ENCODE data around the gene KIN.

Gene KIN

DNA sequence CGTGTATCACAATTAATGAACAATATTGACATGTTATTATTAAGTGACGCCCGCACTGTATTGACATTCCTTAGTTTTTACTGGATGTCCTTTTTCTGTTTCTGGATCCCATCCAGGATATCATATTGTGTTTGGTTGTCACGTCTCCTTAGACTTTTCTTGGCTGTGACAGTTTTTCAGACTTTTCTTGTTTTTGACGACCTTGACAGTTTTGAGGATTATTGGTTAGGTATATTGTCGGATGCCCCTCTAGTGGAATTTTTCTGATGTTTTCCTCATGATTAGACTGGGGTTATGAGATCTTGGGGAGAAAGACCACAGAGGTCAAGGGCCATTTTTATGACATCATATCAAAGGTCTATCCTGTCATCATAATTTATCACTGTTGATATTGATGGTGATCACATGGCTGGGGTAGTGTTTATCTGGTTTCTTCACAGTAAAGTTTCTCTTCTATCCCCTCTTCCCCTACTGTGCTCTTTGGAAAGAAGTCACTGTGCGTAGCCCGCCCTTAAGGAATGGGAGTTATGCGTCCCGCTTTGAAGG, 41.6 kb upstream of the KIN start:
- Histone ChIP-seq H3K4me3 (replicated peaks; ENCODE audit: low read depth, low read length) (no peak overlapping the region), H3K27me3 (replicated peaks; ENCODE audit: control insufficient read depth, insufficient read depth, low read length) (no peaks in the 10 kb centered on the region), H3K36me3 (ENCODE audit: control insufficient read depth, insufficient read depth, low read length) (no peaks in the 10 kb centered on the region)
- TF ChIP-seq, protein P1, sequence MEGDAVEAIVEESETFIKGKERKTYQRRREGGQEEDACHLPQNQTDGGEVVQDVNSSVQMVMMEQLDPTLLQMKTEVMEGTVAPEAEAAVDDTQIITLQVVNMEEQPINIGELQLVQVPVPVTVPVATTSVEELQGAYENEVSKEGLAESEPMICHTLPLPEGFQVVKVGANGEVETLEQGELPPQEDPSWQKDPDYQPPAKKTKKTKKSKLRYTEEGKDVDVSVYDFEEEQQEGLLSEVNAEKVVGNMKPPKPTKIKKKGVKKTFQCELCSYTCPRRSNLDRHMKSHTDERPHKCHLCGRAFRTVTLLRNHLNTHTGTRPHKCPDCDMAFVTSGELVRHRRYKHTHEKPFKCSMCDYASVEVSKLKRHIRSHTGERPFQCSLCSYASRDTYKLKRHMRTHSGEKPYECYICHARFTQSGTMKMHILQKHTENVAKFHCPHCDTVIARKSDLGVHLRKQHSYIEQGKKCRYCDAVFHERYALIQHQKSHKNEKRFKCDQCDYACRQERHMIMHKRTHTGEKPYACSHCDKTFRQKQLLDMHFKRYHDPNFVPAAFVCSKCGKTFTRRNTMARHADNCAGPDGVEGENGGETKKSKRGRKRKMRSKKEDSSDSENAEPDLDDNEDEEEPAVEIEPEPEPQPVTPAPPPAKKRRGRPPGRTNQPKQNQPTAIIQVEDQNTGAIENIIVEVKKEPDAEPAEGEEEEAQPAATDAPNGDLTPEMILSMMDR (IDR thresholded peaks at IDR 0.05; ENCODE audit: insufficient read depth, low read length, poor library complexity, severe bottlenecking), result no peak
- no peak for DNase-seq (ENCODE audit: extremely low read depth, insufficient read length)

DNA sequence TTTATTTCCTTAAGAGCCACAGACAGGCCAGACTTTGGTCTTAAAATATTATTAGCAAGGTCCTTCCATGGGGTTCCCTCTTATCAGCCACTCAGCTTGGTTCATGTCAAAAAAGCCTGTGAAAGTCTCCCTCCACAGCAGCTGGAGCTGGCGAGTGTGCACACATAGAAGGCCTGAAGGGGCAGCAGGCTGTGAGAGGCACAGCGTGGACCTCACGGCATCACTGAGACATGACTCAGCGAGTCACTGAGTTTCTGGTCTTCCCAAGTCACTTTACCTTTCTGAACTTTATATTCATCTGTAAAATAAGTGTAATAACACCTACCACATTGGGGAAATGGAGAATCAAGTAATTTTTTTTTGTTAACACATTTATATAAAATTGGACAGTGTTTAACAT, 39.2 kb upstream of the KIN start:
- TF ChIP-seq, protein P1 (IDR thresholded peaks at IDR 0.05; ENCODE audit: insufficient read depth, low read length, poor library complexity, severe bottlenecking), result no peak
- H3K4me3 ChIP-seq (replicated peaks; ENCODE audit: low read depth, low read length), result no peak overlapping the region
- DNase-seq (ENCODE audit: extremely low read depth, insufficient read length), result no peak
- no peaks in the 10 kb centered on the region for H3K27me3 ChIP-seq (replicated peaks; ENCODE audit: control insufficient read depth, insufficient read depth, low read length)
- H3K36me3 ChIP-seq (ENCODE audit: control insufficient read depth, insufficient read depth, low read length), result no peaks in the 10 kb centered on the region

DNA sequence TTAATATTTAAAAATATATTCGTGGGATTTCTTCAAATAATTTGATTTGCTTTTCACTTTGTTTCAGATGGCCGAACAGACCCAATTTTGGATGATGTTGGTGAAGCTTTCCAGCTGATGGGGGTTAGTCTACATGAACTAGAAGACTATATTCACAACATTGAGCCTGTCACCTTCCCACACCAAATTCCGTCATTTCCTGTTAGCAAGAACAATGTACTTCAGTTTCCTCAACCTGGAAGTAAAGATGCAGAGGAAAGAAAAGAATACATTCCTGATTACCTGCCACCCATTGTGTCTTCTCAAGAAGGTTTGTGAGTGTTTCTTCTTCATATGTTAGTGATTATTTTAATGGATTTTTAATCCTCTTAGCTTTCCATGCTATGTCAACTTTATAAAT, 36.5 kb upstream of the KIN start:
- Histone ChIP-seq H3K36me3 (ENCODE audit: control insufficient read depth, insufficient read depth, low read length) (no peaks in the 10 kb centered on the region; the same call in 1 of the 2 replicates), H3K27me3 (replicated peaks; ENCODE audit: control insufficient read depth, insufficient read depth, low read length) (no peaks in the 10 kb centered on the region), H3K4me3 (replicated peaks; ENCODE audit: low read depth, low read length) (no peak overlapping the region)
- TF ChIP-seq, protein P1 (IDR thresholded peaks at IDR 0.05; ENCODE audit: insufficient read depth, low read length, poor library complexity, severe bottlenecking), result no peak
- no peak for DNase-seq (ENCODE audit: extremely low read depth, insufficient read length)

DNA sequence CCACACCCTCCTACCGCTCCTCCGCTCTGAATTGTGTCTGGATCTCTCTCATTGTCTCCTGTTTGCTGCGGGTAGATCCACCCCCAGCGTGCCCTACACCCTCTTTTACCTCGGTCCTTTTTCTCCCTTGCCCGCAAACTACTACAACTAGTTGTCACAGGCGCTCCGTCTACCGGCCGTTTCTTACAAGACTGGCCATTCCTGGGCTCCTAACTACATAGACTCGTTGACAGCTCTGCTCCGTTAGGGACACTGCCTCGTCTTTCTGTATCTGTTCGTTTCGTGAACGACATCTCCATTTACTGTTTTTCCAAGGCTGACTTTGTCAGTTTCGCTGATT, 31.3 kb upstream of the KIN start:
- DNase-seq (ENCODE audit: extremely low read depth, insufficient read length), result no peak
- no peaks in the 10 kb centered on the region; the same call in 1 of the 2 replicates for H3K36me3 ChIP-seq (ENCODE audit: control insufficient read depth, insufficient read depth, low read length)
- no peaks in the 10 kb centered on the region for H3K27me3 ChIP-seq (replicated peaks; ENCODE audit: control insufficient read depth, insufficient read depth, low read length)
- TF ChIP-seq, protein P1 (IDR thresholded peaks at IDR 0.05; ENCODE audit: insufficient read depth, low read length, poor library complexity, severe bottlenecking), result peak; percentile 48
- peak overlapping the region; percentile 94 for H3K4me3 ChIP-seq (replicated peaks; ENCODE audit: low read depth, low read length)

DNA sequence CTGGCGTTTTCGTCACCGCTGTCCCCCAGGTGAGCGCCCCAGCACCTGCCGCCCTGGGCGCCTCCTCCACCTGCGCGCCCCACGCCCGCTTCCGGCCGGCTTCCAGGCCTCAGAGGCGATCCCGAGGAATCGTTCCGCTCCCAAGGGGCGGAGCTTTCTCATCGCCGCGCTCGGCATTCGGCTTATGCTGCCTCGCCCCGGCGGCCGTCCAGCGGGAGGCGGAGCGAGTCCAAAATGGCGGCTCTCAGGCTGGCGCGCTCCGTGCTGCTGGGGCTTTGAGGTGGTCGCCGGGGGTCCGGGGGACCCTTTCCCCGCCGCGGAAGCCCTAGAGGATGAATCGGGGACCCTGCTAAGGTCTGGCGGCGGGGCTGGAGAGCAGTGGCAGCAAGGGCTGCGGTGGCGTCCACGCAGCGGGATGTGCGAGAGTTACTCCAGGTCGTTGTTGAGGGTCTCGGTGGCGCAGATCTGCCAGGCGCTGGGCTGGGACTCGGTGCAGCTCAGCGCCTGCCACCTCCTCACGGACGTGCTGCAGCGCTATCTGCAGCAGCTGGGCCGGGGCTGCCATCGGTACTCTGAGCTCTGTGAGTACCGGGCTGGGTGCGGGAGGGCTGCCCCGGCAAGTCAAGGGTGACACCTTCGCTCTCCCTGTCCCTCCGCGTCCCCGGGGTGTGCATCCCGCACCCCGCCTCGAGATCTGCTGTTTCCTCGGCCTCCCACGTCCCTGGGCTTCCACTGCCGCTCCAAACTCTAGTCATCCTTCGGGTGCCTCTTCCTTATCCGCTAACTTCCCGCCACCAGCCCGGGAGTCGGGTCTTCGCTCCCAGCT, 30.7 kb upstream of the KIN start, which contains the start of gene TAF3:
TAF3 (plus strand) TSS at position 211 of the 826 bp plus-strand sequence; CDS start at position 416, 205 bp downstream.
- TF ChIP-seq, protein P1 (IDR thresholded peaks at IDR 0.05; ENCODE audit: insufficient read depth, low read length, poor library complexity, severe bottlenecking), result no peak
- H3K36me3 ChIP-seq (ENCODE audit: control insufficient read depth, insufficient read depth, low read length), result no peaks in the 10 kb centered on the region; the same call in 1 of the 2 replicates
- H3K27me3 ChIP-seq (replicated peaks; ENCODE audit: control insufficient read depth, insufficient read depth, low read length), result no peaks in the 10 kb centered on the region
- peak; percentile 91 for DNase-seq (ENCODE audit: extremely low read depth, insufficient read length)
- H3K4me3 ChIP-seq (replicated peaks; ENCODE audit: low read depth, low read length), result peak within 1 kb of the TSS; percentile 94
